NCI-H82 (cell line): Measurements from ENCODE around the gene IL17RB.

Experiments
- DNase-seq: peaks from one replicate; lab custom pipeline; 2025; lab: John Stamatoyannopoulos, UW

IL17RB gene

DNA sequence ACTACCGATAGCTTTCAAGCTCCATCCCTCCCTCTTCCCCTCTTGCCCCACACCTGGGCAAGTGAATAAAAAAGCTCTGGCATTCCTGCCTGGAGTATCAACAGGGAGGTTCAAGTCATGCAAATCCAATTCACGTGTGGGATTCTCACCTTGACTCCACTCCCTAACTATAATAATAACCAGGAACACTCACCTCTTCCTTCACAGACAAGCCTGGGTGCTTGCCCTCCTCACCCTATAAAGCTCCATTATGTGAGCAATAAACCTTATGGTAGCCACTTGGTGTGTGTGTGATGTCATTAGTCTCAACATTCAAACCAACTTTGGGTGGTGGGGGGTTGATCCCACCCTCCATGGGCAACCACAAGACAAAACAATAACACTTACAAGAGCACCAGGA, 16.8 kb upstream of the IL17RB start:
- no peak for DNase-seq

DNA sequence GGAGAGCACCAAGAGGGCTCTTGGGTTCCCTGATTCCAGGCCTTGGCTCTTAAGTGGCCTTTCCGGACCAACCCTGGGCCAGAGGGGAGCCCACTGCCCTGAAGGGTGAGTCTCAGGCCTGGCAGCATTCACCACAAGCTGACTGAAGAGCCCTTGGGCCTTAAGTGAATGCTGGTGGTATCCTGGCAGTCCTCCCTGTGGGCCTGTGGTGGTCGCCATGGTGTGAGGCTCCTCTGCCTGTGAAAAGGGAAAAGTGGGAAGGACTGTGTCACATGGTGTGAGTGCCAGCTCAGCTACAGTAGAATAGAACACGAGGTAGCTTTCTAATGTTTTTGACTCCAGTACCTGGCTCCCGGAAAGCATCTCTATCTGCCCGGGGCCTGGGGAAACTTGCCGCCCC, 15.4 kb upstream of the IL17RB start:
- DNase-seq: no peak

DNA sequence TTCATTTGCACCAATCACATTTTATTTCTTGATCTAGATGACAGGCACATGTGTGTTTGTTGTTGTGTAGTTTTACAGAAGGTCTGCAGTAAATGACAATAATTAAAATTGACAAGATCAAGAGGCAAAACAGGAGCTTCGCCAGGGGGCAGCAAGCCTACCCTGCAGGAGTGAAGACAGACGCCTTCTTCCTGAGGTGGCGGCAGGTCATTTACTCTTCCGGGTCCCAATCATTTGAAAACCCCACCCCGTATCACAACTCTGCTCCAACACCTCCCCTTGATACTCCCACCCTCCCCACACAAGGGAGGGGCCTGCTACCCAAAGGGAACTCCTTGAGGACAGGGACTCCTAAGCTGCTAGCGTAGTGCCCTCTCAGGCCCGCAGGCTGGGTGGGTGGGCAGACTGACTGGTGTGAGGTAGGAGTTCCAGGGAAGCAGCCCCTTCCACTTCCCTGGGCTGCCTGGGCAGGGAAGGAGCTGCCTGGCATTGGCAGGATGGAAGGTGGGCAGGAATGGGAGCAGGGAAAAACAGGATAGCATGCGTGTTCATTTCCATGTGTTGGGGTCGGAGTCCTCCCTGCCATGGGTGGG, 13.2 kb upstream of the IL17RB start:
- no peak for DNase-seq

DNA sequence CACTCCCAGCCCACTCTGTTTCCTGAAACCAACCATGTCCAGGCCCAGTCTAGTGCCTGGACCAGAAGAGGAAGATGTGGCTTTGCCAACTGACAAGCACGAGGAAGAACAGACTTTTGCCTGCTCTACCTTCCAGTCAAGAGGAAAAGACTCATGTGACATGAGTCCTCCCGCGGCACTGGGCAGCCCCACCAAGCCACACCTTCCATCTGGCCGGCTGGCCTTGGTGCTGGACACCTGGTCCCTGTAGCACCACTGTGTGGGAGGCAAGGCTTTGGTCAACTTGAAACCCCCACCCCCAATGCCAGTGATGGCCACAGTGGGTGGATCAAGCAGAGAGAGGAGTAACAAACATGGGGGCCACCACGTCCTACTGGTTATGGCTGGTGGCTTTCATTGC, 12.7 kb upstream of the IL17RB start:
- DNase-seq: no peak

DNA sequence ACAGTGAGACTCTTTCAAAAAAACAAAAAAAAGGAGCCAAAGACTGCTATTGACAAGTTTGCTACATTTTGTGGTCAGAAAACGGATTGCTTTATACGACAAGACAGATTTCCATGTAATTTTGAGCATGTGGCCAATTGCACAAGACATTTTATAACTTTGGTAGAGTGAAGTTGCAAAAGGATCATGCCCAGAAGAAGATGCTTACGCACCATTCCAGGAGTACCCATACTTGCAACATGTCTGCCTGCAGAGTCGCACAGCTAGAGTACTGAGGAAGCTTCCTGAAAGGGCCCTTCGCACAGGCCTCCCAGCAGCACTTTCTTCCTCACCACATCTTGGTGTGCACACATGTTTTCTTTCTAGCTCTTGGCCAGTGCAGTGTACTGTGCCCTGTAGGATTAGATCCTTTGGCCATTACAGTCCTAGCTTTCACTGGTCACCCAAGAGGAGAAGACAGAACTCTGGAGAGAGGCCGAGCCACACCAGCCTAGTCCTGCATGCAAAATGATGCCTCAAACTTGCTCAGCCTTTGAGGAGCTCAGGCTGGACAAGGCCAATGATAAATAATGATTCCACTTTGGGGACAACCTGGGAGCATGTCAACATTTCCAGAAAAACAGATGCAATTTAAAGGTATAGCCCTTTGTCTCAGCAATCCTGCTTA, 11.8 kb upstream of the IL17RB start:
- DNase-seq: no peak

DNA sequence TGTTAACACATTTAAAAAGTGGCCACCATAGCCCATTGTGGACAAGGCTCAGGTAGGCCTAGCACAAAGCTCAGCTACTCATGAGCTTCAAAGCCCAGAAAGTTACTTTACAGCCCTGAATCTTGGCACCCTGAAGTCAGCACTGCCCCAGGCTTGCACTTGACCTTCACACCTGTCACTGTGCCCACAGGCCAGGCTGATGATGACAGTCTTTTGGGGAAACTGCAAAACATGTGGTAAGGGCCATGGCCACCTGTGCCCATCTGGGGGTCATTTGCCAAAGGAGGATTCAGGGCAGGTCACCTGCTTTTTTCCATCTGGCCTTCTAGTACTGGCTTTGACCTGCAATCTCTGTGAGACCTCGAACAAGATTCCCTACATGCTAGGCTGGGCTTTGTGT, 11.1 kb upstream of the IL17RB start:
- no peak for DNase-seq

DNA sequence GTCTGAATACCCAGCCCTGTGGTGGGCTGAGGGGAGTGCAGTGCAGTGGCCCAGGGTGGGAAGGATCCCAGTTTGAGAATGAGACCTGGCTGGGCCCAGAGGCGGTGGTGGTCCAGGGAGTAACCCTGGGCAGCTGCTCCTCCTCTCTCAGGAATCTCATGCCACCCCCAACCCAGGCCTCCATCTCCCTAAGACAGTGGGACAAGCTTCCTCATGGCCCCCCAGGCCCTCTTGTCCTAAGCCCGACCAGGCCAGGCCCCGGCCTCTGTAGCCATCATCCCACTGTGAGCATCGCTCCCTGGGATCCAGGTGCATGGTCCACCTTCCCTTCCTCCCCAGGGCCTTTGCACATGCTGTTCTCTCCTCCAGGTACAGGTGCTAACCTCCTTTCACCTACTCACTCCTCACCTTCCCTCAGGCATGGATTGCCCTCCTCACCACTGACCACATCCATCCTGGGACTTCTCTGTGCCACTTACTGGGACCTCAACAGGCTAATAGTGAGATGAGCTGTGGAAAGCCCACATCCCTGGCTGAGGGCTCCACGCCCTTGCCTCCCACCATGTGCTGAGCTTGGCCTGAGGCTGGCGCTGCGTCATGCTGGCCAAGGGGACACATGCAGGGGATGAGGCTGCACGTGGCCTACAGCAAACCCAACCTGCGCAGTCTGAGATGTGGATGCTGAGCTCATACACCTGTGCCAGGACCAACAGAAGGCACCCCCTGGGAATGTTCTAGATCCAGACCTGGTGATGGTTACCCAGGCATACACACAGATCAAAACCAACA, 10.1 kb upstream of the IL17RB start:
- no peak for DNase-seq

DNA sequence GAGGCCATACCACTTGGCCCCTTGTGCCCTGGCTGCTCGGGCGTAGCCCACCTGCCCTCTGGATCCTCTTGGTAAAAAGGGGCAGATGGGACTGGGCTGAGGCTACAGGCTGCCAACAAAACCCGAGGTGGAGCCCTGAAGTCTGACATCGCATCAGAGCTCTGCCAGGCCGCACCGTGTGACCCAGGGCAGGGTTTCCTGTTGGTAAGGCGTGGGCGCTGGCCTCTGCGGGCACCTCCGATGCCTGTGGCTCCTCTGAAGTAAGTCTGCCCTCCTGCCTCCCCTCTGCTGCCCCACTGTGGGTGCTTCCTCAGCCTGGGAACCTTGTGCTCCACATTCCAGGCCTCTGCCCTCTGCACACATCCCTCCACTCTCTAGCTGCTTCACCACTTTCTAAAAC, 9.0 kb upstream of the IL17RB start:
- no peak for DNase-seq

DNA sequence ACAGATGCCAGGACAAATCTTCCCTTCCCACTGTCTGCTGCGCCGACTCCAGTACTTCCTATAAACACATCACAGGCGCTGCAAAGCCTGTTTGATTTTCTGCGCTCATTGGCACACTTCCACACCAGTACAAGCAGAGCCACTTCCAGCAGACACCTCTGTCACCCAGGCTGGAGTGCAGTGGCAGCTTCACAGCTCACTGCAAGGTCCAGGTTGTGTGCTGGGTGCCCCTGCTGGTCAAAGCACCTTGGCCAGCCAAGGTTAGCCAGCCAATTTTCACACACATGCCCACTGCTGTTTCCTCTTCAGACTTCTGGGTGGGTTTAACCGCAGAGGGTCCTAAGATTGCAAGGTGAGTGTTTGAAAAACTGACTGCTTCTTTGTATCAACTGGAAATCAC, 5.1 kb upstream of the IL17RB start:
- peak; percentile 36 for DNase-seq

DNA sequence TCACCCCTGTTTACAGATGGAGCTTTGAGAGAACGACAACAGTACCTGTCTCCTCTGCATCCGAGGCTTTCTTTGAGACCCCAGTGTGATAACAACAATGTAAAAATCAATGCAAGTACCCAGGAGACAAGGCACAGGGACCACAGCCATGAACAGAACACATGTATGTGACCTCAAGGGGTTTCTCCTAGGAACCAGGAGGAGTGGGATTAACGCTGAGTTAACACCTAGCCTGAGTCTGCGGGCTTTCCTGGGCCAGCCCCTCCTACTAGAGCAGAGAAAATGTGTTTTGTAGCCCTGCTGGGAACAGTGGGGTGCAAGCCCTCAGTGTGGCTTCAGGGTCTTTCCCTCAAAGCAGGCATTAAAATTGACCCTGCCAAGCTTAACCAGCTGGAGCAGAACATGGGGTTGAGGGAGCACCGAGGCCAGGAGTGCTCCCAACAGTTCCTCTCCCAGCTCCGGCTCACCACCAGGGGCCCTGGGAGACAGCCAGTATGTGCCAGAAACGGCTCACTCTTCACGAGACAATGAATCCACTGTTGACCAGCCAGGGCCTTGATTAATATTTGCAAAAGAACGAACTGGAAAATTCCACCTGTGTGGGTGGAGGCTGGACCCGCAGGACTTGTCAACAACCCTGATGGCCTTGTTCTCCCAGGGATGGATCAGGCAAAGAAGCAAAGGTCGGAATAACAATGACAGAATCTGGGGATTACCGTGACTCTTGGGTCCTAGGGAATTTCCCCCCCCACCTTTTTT, 3.8 kb upstream of the IL17RB start:
- peak; percentile 27 for DNase-seq

DNA sequence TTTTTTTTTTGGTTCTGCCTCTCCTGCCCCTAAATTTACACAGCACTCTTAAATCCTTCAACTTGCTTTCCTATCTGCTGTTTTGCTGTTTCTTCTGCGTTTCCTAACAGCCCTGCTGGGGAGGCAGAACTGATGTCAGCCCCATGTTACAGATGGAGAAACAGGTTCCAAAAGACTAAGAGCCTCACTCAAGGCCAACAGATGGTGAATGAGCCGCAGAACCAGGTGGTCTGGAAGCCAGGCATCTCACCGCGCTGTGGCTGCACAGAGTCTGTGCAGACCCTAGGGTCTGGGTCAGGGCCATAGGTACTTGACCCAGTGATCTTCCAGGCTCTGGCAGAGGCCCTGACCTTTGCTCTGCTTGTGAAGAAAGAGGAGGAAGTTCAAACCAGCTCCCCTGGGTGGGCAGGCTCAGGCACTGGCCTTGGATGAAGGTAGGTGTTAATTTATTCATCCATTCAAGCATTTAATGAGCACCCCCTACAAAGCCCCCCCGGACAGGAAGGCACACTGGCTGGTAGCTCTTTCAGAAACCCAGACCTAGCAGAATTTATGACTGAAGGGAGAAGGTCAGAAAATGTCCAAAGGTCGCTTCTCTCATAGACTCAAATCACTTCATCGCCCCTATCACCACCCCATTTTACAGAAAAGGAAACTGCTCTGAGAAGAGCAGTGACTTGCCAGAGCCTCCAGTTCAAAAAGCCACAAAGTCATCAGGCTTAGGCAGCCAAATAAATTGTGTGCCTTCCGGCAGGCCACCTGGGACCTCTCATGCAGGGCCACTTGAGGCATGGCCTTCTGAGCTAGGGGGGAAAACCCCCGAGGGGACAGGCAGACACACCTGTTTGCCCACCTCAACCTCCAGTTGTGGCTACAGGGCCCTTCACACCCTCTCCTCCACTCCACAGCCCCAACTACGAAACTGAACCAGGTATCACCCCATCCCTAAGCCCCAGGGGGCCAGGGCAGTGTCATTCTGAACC, 2.9 kb upstream of the IL17RB start:
- peak; percentile 57 for DNase-seq

DNA sequence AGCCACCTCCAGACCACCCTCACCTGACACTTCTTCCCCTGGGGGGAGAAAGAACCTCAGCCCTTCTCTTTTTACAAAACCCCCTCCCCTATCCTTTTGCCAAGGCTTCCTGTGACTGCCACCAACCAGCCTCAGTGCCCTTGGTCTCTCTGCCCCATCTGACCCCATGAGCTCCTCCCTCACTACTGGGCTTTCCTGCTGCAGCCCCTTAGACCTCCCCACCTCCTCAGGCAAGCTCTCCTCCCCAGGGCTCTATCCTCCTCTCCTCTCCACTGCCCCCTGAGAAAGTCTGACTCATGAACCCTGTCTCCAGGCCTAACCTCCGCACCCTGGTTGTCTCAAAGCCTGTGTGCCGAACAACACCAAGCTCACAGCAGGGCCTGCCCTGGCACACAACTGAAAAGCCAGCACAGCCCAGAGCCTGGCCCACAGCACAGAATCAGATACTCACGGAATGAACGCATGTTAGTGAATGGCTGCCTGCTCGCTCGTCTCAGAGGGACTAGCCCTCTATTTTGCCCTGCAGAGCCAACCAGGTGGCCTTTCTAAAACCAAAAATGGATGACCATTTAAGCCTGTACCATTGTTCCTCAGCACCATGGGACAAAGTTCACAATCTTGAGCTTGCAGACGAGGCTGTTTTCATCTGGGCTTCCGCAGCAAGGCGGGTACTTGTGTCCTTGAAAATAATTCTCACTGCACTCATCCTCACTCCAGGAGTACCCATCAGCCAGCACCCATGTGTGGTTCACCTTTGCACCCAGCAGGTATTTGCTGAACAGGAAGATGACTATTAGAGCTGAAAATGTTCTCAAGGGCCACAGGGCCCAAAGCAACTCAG, 1.9 kb upstream of the IL17RB start:
- no peak for DNase-seq

DNA sequence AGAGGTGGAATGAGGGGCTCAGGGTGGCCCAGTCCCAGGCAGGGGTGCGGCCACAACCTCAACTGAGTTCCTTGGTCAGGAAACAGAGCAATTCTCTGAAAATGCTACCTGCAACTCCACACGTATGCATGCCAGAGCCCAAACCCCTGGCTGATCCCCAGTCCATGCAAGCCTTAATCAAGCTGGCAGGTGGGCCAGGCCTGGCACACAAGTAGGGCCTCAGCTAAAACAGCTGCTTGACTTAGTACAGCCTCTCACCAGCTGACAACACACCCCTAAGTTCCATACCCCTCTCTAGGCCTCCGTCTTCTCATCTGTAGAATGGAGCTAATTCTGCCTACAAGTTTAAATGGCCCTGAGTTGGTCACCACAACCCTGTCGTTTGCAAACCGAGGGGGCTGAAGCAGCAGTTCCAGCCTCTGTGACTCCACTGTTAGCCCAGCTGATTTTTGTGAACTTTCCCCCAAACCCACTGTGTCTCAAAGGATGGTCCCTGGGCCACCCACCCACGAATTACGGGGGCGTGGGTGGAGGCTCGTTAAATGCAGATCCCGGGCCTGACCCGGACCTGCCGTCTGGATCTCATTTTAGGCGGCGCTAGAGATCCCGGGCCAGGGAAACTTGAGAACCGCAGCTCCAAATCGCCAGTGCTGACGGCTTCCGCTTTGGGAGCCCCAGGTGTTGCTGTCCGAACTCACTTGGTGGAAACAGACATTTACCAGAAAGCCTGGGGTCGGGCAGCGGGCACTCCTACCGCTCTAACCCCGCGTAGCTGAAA, 1.1 kb upstream of the IL17RB start:
- DNase-seq: no peak

DNA sequence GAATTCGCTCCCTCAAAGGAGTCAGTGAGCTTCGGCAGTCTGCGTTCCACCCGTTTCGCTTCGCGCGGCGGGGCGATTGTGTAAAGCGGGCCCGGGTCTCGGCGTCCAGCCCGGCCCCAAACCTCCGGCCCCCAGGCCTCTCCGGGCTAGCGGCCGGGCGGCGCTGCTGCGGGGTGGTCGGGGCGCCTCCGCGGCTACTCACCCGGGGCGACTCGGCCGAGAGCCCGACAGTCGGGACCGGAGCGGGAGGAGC, 561 bp upstream of the IL17RB start:
- DNase-seq: no peak

DNA sequence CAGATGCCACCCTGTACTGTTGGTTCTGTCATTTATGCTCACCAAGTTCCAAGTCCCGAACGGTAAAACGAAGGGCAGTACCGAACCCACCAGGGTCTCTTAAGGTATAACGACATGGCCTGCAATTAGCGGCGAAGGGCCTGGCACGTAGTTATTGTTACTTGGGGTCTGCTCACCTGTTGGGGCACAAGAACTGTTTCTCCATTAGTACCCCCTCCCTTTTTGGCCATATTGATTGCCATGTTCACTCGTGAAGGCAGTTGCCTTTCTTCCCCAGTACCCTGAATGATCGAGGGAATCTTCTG, 435 bp downstream of the IL17RB start:
- DNase-seq: no peak

DNA sequence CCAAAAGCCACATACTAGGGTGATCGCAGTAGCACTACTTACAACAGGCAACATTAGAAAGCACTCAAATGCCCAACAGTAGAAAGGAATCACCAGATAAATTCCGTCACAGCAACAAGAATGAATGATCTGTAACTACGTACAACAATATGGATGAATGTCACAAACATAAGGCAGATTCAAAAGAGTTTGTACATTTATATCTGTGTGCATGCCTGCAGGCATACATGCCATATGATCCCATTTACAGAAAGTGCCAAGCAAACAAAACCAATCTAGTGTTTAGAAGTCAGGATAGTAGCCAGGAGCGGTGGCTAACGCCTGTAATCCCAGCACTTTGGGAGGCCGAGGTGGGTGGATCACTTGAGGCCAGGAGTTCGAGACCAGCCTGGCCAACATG, 3.5 kb downstream of the IL17RB start:
- no peak for DNase-seq

DNA sequence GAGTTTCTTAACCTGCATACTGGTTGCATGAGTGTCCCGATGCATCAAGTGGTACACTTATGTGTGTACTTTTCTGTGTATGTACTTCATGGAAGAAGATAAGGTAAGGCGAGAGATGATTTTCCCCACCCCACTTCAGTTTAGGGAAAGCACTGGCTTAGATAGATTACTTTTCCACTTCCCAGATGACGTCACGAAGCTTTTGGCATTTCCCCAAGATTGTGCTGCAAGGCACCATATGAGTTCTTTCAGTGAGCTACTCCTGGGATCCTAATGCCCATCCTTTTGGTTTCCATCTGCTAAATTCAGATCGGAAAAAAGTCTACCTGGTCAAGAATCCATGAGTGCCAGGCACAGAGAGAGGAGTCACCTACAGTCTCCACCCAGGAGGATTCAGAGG, 4.5 kb downstream of the IL17RB start:
- no peak for DNase-seq

DNA sequence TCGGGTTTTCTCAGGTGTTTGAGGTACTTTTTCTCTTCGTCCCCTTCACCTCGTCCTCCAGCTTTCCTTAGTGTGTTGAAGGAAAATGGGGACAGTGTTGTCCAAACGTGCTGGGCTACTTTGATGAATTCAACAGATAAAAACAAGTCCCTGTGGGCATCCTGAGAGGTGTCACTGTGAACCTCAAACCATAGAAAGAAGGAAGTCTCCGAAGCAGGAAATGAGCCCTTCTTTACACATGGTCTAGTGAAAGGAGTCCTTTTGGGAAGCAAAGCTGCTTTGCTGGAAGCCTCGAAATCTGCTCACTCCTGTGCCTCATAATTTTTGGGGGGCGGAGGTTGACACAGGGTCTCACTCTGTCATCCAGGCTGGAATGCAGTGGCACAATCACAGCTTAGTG, 10.6 kb downstream of the IL17RB start:
- DNase-seq: no peak

DNA sequence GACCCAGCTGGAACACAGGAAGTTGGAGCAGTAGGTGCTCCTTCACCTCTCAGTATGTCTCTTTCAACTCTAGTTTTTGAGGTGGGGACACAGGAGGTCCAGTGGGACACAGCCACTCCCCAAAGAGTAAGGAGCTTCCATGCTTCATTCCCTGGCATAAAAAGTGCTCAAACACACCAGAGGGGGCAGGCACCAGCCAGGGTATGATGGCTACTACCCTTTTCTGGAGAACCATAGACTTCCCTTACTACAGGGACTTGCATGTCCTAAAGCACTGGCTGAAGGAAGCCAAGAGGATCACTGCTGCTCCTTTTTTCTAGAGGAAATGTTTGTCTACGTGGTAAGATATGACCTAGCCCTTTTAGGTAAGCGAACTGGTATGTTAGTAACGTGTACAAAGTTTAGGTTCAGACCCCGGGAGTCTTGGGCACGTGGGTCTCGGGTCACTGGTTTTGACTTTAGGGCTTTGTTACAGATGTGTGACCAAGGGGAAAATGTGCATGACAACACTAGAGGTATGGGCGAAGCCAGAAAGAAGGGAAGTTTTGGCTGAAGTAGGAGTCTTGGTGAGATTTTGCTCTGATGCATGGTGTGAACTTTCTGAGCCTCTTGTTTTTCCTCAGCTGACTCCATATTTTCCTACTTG, 11.9 kb downstream of the IL17RB start:
- no peak for DNase-seq

DNA sequence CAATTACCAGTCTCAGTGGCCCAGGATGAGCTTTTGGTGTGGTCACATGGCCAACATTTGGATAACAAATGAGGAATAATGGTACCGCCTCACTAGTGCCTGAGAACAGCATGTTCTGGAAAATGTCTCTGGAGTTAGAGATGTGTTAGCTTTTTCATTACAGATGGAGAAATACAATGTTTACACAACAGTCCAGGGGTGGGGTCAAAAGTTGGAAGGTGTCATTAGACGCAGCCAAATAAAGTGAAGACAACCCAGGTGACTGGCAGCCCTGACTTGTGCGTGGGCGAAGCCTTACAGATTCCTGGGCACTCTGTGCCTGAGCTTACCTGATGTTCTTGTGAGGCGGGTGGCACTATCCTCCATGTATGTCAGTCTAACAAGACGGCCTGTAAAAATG, 12.8 kb downstream of the IL17RB start:
- DNase-seq: no peak
